GM18519 (cell line): ENCODE data around the gene GAPDHS.
A peak's percentile ranks its signal among the peaks of the same experiment; 100 is the strongest.

Experiments
- ATAC-seq: cut with Tn5 transposase; IDR thresholded peaks from one replicate; pipeline ENCODE4 v1.9.1; 2021; ENCODE audit warnings: mild to moderate bottlenecking, moderate library complexity; ENCODE audit not compliant: unreplicated experiment, low FRiP score

The GAPDHS gene

DNA sequence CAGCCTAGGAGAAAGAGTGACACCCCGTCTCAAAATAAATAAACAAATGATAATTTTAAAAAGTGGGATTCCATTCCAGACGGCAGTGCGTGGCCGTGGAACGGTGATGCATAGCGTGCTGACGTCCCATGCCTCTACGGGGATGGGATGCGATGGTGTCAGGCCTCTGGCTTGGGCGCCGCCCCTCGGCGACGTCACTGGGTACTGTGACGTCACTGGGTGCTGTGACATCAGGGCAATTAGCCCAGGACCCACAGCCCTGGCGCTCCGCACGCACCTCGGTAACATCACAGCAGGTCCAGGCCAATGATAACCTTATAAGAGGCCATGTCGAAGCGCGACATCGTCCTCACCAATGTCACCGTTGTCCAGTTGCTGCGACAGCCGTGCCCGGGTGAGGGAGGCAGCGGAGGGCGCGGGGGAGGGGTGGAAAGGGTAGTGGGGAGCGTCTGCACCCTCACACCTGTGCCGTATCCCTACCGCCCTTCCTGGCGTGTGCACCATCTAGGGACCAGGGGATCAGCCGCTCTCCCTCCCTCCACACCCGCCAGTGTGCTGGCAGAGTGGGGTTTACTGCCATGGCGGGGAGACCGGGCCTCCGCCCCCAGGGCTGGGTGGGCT is at the start of gene GAPDHS:
Gene GAPDHS, plus strand, starts transcription at position 256 of the 621 bp plus-strand sequence. Its CDS starts 72 bp downstream, at position 328.
- no peak for ATAC-seq

DNA sequence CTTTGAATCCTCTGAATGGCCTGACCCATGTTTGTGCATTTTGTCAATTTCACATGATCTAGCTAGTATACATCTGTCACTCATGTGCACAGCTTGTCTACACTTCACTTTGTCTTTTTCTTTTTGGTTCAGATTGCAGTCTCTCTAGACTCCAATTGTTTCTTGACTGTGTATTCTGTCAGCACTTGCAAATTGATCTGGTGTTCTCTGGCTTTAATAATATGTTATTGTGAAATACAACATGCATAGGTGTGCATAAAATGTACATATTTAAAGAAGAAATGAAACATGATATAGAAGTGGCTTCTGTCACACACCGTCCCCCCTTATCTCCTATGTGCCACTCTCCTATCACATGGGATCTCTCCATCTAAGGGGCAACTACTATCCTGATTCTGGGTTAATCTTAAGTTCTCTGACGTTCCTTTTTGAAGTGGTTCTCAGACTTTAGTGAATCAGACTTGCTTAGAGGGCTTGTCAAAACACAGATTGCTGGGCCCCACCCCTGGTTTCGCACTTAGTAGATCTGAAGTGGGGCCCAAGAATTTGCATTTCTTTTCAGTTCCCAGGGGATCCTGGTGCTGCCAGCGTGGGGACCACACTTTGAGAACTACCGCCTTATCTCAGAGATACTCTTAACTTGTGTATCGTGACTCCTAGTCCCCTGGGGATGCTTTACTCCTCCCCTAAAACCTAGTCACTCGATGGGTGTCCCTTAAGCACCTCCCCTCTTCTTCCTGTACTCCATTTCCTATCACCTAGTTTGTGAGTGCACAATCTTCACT is 48.8 kb upstream of the GAPDHS start:
- ATAC-seq: peak; percentile 62

DNA sequence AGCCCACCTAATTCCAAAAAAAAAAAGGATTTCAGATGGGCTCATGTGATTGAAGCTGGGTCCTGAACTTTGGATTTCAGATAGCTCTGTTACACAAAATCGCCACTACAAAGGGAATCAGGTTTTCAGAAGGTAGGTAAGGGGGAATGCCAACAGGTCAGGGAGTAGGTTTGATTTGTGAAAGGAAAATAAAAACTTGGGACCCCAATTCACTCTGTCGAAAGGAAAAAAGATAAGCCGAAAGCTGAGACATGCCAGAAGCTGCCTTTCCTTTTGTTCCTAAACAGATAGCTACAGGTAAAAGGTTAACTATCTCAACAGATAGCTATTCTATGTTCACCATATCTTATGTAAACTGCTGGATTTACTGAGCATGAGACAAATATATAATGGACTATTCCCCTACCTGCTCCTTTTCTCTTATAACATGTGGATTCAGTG is 47.0 kb upstream of the GAPDHS start:
- no peak for ATAC-seq

DNA sequence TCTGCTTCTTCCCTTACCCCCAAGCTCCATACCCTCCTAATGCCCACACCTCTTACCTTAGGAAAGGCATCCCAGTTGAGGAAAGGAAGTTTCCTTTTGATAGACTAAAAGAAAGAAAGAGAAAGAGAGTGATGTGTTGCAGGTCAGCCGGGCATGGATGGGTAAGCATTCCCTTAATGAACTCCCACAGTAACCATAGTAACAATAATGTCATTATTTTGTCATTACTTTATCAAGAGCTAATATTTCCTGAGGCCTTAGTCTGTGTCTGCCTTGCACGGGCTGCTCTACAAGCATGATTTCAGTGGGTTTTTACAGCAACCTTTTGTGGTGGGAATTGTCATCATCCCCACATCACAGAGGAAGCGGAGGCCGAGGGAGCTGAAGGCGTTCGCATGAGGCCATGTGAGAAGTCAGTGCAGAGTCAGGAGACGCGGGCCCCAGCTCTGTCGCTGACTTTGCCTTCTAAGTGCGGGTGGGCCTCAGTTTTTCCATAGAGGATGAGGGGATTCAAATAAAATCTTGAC is 45.5 kb upstream of the GAPDHS start:
- ATAC-seq: no peak

DNA sequence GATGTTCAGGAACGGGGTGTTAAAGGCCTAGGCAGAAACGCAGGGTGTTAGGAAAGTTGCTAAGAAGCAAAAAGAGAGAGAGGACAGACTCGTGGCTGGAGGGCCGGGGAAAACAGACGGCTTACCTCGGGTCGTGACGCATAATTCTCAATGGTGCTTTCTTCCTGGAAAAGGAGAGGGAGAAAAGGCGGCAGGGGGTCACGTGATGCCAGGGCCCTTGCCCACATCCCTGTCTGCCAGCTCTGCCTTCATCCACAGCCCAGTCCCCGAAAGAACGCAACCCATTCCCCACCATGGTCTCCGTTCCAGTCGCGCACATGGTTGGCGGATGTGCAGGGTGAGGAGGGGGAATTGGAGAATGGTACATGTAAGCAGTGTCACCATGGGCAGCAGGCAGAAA is 44.6 kb upstream of the GAPDHS start:
- ATAC-seq: no peak

DNA sequence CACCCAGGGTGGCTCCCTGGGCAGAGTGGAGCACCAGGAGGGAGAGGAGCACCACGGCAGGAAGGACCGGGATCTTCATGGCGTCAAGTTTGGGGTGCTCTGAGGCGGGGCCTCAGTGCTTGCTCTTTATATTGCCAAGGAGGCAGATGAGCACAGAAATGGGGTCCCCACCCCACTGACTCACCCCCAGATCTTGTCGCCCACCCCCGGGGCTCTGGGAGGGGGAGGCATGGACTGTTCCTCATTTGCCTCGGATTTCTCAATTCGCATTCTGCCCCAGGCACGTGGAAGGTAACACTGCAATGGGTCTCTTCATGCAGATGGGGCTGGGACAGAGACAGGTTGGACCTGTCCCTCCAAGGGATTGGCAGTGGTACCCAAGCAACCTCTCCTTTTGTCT is 42.9 kb upstream of the GAPDHS start, which contains the start of gene KRTDAP:
Gene KRTDAP, minus strand, starts transcription at position 101 of the 400 bp plus-strand sequence. Its CDS starts 22 bp downstream, at position 79.
- ATAC-seq: no peak

DNA sequence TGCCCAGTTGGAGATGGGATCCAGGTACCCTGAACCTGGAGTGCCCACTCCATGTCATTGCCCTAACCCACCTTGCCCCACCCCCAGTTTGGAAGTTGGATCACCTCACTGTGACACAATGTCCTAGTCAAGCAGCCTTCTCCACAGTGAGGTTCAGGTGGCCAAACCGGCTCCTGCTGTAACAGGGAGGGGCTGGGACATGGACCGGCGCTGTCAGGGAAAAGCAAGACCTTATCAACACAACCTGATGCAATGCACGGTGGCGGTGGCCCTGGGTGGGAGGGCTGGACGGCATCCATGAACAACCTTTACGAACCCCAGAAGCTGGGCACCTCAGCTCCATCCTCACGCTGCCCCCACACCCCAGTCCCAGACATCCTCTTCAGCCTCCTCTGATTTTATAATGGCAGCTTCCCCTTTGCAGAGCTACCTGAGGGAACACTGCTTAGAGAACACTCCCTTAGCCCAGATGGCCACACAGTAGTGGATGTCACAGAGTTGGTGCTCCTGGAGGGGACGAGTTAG is 41.4 kb upstream of the GAPDHS start:
- ATAC-seq: no peak

DNA sequence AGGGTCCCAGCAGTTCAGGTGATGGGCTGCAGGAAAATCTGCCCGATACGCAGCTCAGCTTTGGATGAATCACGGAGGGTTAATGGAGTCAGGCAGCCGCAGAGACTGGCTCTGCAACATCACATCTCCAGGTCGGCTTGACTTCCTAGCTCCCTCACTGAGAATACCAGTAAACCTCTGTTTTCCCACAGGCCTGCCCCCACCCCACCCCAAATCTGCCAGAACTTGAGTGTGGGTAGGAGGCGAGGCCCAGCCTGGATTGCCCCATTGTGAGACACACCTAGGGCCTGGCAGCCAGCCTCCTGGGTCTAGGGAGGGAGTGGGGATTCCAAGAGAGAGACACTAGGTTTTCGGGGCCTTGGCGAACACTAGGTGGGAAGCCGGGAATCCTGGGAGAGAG is 39.3 kb upstream of the GAPDHS start:
- ATAC-seq: no peak

DNA sequence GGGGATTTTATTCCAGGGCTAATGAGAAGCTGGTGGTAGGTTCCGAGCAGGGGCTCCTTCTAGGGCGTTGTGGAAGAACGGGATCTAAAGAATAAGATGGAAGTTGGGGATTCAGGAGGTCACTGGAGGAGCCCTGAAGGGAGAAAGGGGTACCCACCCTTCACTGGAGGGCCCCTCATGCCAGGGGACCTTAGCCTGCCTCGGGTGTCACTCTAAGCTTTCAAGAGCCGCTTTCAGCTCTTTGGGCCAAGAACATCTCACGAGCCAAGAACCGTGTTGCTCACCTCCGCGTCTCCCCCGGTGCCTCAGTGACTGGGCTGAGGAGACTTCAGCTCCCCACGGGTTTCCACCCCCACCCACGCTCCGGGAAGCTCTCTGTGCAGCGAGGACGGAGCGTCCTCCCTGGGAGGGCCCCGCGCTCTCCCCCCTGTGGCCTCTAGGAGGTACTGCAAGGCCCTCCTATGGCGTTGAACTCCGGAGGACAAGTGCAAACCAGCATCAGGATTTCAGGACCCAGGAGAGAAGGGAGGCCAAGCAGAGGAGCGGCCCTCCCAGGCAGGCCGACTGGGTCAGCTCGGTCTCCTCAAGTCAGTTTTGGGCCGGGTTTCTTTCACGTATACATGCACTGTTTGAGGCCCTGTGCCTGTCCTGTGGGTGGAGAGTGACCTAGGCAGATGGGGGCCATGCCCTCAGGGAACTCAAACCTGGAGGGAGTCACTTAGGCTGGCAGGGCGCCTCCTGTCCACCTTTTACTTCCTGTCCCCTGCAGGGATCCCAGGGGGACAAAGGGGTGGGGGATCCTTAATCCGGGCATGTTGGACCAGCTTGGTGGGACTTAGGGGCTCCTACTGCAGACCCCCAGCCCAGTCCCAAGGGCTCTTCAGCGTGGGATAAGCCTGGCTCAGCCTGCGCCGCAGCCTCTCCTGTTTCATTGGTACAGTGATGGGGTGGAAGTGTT is 37.9 kb upstream of the GAPDHS start:
- ATAC-seq: no peak

DNA sequence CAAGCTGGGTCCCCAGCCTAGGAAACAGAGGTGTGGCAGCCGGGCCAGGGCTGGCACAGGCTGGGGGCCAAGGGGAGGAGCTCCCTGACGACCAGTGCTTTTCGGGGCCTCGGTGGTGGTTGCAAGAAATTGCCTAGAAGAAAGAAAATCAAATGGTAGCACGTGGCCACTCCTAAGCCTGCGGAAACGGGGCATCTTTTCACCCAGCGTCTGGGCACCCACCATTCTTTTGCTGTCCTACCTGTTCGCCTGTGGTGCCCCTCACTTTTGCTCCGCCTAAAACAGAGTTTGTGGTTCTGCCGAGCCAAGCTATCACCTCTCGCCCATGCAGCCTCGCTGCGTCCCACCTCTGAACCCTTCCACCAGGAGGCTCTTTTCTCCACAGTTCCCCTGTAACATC is 35.9 kb upstream of the GAPDHS start:
- no peak for ATAC-seq

DNA sequence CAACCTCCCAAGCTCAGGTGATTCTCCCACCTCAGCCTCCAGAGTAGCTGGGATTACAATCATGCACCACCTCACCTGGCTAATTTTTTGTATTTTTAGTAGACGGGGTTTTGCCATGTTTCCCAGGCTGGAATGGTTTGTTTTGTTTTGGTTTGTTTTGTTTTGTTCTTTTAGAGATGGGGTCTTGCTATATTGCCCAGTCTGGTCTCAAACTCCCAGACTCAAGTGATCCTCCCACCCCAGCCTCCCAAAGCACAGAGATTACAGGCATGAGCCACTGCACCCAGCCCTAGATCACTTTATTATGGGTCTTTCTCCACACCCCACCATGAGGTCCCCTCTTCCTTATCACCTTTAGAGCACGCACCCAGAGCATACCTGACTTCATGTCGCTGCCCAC is 35.0 kb upstream of the GAPDHS start:
- no peak for ATAC-seq

DNA sequence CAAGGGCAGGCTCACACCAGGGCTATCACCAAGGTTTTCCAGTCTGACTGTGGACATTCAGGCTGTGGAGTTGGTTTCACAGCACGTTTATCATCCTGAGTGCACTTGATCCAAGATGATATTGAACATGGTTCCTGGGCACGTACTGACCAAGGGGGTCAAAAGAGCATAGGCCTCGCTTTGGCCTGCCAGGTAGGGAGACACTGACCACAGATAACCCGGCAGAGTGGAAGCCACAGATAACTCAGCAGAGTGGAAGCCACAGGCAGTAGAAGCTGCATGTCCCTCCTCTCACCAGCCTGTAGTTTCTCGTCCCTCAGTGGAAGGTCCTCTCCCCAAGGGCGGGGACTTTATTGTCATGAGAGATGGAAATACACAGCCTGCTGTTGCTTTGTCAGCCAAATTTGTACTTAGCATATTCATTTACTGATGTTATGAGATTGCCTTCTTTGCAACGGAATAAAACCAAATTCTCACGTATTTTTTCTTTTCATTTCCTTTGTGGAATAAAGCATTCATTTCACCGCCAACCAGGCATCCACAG is 34.2 kb upstream of the GAPDHS start:
- no peak for ATAC-seq

DNA sequence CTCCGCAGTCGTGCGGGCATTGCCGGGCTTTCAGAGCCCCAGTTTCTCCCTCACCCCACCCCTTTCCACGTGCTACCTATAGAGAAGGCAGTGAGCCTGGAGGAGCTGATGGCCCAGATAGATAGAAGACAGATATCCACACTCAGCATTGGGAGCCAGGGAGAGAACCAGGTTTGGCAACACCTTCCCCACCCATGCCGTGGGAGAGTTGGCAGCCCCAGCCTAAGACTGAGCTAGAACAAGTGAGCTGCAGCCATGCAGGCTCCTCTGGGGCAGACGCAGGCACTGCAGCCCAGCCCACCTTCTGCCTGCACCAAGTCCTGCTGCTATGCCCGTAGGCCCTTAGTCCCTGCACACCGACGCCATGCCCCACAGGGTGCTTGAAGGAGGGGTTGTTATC is 32.6 kb upstream of the GAPDHS start:
- no peak for ATAC-seq

DNA sequence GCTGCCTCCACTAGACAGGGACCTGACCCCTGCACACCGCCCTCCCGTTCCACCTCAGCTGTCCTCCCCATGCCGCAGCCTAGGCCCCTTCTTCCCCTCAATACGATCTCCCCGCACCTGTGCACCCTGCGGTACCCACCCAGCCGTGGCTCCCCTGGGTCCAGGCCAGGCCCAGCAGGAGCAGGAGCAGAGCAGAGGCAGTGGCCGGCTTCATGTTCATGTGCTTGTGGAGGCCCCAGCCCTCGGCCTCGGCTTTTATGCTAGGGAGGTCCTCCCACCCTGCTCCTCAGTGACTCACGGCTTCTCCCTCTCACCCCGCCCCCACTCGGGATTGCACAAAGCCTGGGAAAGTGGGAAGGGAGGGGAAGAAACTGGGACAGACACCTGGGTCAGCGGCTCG is 31.6 kb upstream of the GAPDHS start:
- no peak for ATAC-seq

DNA sequence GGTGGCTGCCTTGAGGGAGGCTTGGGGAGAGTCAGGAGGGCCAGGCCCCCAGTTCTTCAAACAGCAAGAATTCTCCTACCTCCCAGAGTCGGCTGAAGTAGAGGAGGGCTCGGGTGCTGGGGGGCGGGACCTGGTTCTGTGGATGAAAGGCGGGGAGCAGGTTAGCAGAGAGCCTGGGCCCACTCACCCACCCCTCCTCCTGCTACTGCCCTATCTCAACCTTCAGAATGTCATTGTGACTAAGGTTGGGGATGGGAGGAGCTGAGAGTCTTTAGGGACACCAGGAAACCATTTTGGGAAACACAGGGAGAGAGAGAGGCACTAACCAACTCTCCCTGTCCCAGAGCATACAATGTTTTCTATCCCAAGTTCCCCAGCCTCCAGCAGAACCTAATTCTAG is 30.5 kb upstream of the GAPDHS start:
- ATAC-seq: no peak

DNA sequence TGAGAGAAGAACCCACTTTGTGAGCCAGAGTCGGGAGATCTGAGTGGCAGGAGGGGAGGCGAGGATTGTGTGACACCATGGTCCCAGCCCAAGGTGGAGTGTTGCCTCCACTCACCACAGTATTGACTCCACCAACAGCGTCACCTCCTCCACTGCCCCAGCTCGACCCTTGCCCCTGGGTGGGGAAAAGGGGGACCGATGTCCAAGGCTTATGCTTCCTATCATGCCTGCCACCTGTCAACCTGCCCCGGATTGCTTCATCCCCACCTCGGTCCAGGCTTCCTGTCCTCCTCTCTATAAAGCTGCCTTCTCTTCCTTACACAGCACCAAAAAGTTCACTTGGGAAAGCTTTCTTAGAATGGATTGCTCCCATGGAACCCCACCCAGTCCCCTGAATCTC is 27.2 kb upstream of the GAPDHS start:
- ATAC-seq: no peak

DNA sequence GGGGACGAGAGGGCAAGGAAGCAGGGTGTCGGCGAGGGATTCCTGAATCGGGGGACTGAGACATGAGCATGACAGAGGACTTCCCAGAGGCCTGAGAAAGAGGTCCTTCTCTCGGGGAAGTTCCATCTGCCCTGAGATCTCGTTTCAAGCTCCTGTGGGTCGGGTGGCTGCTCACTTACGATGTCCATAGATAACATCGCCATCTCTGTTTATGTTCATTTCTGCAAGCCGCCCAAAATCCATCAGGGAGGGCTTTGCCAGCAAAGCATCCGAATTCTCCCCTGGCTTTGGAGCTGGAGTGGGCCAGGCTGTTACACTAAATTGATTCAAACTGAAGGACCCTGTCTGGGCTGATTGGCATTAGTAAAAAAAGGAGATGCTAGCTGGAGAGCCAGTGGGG is 25.7 kb upstream of the GAPDHS start:
- ATAC-seq: no peak

DNA sequence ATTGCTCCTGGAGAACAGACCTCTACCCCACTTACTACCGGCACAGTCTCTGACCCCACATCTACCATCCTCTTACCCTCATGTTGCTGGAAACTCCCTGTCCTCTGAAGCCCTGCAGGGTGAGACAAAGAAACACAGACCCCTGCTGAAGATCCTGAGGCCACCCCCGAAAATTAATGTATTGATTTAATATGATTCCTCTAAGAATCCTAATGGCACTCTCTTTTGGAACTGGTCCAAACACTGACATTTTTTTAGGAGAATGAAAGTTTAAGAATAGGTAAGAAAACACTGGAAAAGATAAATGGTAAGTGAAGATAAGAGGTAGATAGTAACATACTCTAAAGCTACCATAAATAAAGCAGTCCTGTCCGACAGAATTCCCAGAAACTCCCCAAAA is 25.1 kb upstream of the GAPDHS start:
- ATAC-seq: no peak

DNA sequence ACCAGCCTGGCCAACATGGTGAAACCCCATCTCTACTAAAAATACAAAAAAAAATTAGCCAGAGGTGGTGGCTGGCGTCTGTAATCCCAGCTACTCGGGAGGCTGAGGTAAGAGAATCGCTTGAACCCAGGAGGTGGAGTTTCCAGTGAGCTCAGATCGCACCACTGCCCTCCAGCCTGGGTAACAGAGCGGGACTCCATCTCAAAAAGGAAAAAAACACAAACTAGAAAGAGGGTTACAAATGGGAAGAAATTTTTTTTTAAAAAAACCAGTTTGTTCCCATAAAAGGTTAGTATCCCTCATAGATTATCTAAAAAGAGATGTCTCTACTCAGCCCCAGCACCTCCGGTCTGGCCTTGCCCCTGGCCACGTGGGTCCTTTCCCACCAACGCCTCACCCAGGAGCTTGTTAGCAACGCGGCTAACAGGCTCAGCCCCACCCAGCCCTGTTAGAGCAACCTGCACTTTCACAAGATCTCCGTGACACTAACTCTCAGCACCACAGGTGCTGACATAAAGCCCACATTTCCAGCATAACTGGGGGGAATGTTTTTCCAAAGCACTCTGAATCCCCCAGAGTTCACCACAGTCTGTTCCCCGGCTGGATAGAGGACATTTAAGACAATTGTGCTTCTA is 24.1 kb upstream of the GAPDHS start:
- ATAC-seq: no peak
